PC-3 (cell line): ENCODE results near the gene IQCC.

ENCODE experiments used
- EZH2 ChIP-seq: fragments of 300-600 bp; sonication (generic); IDR thresholded peaks from one replicate; pipeline ENCODE4 v1.6.1; 2017; ENCODE audit warnings: antibody characterized with exemption, mild to moderate bottlenecking, low read length; ENCODE audit not compliant: unreplicated experiment
- TF ChIP-seq, protein P1 (sequence below): fragments of 300-600 bp; sonication (generic); conservative IDR thresholded peaks from 2 replicates; pipeline ENCODE4 v1.5.1; 2017; ENCODE audit warnings: antibody characterized with exemption, low read depth, mild to moderate bottlenecking, low read length

DNA sequence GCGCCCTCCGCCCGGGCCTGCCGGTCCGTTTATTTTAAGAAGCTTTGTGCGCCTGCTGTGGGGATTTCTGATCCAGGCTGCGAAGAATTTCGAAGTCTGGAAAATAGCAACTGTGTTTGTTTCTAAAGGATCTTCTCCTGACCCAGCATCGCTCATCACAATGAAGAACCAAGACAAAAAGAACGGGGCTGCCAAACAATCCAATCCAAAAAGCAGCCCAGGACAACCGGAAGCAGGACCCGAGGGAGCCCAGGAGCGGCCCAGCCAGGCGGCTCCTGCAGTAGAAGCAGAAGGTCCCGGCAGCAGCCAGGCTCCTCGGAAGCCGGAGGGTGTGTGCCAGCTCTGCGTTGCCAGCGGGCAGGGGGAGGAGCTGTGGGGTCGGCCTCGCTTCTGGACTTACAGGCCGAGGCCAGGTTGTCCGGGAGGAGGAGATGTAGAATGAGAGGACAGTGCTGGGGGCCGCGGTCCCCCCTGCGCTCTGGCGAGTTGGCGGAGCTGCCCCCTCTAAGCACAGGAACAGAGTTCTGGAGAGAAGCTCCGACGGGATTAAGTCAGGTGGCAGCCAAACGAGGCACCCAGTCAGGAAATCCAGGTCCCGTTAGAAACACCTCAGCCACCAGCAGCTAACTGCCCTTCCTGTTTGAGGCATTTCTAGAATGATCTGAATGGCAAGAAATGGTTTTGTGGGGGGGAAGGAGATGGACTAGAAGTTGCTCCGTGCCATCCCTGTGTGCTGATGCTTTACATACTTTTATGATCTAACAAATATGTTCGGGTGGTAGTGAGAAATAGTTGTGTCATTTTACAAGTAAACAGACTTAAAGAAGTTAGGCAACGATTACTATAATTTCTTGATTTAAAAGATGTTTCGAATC is 25.0 kb upstream of the IQCC start:
- TF ChIP-seq, protein P1, sequence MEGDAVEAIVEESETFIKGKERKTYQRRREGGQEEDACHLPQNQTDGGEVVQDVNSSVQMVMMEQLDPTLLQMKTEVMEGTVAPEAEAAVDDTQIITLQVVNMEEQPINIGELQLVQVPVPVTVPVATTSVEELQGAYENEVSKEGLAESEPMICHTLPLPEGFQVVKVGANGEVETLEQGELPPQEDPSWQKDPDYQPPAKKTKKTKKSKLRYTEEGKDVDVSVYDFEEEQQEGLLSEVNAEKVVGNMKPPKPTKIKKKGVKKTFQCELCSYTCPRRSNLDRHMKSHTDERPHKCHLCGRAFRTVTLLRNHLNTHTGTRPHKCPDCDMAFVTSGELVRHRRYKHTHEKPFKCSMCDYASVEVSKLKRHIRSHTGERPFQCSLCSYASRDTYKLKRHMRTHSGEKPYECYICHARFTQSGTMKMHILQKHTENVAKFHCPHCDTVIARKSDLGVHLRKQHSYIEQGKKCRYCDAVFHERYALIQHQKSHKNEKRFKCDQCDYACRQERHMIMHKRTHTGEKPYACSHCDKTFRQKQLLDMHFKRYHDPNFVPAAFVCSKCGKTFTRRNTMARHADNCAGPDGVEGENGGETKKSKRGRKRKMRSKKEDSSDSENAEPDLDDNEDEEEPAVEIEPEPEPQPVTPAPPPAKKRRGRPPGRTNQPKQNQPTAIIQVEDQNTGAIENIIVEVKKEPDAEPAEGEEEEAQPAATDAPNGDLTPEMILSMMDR: no peak
- no peak for TF ChIP-seq EZH2
